Smooth muscle cell of bladder (primary cell): Measurements from ENCODE around the gene TTC5. TPM values are rescaled to one million over a fixed set of nuclear protein-coding genes. Genes with fewer than 3 reads are reported as not detected.

Experiments used
- total RNA-seq: library from RNA; depleted of rRNA; stranded (reverse); fragments of >200 nt; gene quantifications from 2 replicates; pipeline ENCODE4 v1.2.3, GENCODE V29; 2014

TTC5 gene
- total RNA-seq = 19.3 and 21.0 TPM in 2 replicates

GRCh38 chr14:20305265-20306078, at the start of gene TTC5:
TSS of gene TTC5 (minus strand) at chr14:20305951. CDS start at chr14:20305937, 14 bp downstream.

DNA sequence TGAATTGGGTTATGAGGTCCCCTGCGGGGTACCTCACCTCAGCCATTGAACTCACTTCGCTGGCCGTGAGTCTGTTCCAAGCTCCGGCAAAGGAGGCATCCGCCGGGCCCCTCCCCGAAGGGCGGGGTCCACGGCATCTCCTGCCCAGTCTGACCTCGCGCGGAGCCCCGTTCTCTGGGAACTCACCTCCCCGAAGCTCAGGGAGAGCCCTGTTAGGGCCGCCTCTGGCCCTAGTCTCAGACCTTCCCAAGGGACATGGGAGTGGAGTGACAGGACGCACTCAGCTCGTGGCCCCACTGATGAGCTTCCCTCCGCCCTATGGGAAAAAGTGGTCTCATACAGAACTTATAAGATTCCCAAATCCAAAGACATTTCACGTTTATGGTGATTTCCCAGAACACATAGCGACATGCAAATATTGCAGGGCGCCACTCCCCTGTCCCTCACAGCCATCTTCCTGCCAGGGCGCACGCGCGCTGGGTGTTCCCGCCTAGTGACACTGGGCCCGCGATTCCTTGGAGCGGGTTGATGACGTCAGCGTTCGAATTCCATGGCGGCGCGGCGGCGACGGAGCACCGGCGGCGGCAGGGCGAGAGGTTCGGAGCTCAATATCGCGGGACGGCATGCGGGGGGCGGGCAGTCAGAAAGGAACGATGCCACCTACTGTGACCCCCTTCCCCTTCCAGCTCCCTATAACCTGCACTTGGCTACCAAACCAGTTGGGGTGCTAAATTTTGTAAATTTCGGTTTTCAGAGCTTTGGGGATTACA, 37.5 kb upstream of the TTC5 start, which contains the start of gene PARP2:
TSS of gene PARP2 (plus strand) at position 544 of the 770 bp plus-strand sequence. CDS start at position 551, 7 bp downstream.

DNA sequence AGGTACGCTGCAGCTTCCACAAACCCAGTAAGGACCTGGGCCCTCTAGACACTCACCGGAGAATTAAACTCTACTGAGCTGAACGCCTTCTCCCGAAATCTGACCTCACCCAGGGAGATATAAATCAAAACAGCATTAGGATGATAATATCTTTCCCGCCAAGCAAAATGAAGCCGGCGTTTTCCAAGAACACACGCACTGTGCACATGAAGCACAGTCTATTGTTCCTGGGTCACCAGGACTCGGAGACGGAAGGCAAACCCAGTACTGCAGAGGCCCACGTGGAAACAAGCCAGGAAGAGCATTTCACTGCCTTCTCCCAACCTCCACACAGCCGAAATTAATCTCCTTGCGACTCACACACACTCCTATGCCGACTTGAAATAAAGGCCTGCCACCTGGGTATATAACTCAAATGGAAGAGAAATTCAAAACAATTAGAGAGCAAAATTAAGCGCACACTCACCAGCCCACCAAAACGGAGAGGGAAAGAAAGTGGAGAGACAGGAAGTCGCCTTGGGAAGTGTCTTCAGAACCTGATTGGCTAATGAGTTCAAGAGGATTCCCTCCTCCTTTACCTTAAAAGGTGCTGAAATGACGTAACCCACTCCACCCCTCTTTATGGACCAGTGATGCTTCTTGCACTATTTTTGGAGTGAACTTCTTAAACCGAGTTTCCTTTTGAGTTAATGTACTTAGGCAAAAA, 27.2 kb upstream of the TTC5 start, which contains the start of gene CCNB1IP1:
TSS of gene CCNB1IP1 (minus strand) at position 492 of the 706 bp plus-strand sequence. CDS start 16,756 bp downstream, outside the sequence.

Other genes starting within 250 kb of the TTC5 start
- gene OR4L1, start 245.9 kb downstream of the TTC5 start, total RNA-seq = not detected in 2 replicates
- gene OR4K17, start 195.2 kb downstream of the TTC5 start, total RNA-seq = 0.14 TPM in 1 of 2 replicates, not detected in the other
- gene OR4N5, start 167.1 kb downstream of the TTC5 start, total RNA-seq = not detected in 2 replicates
- gene OR11G2, start 115.1 kb downstream of the TTC5 start, total RNA-seq = not detected in 2 replicates
- not detected in 2 replicates for gene OR11H6, start 82.2 kb downstream of the TTC5 start, total RNA-seq
- not detected in 2 replicates for gene OR11H7, start 77.0 kb downstream of the TTC5 start, total RNA-seq
- not detected in 2 replicates for gene OR11H4, start 66.7 kb downstream of the TTC5 start, total RNA-seq
- gene CCNB1IP1, start 27.3 kb upstream of the TTC5 start, total RNA-seq = 49.9 and 51.5 TPM in 2 replicates
- 4.3 and 5.6 TPM in 2 replicates for gene PARP2, start 37.7 kb upstream of the TTC5 start, total RNA-seq
- gene TEP1, start 107.5 kb upstream of the TTC5 start, total RNA-seq = 10.0 and 16.0 TPM in 2 replicates
- gene KLHL33, start 130.2 kb upstream of the TTC5 start, total RNA-seq = 0.14 and 0.18 TPM in 2 replicates
- gene OSGEP, start 148.9 kb upstream of the TTC5 start, total RNA-seq = 23.1 and 25.9 TPM in 2 replicates
- 58.3 and 88.6 TPM in 2 replicates for gene APEX1, start 149.3 kb upstream of the TTC5 start, total RNA-seq
- gene PIP4P1, start 155.5 kb upstream of the TTC5 start, total RNA-seq = 21.6 and 23.3 TPM in 2 replicates
- 11.4 and 14.3 TPM in 2 replicates for gene PNP, start 163.5 kb upstream of the TTC5 start, total RNA-seq
- gene RNASE10, start 199.6 kb upstream of the TTC5 start, total RNA-seq = 0.09 TPM in 1 of 2 replicates, not detected in the other